Thyroid gland (tissue), 4 donors: ENCODE measurements around the gene TESK2. TPM values are rescaled to one million over a fixed set of nuclear protein-coding genes. Genes with fewer than 3 reads are reported as not detected.

Experiments
- DNase-seq, 2 donors: peaks; one replicate each; pipeline ENCODE4 v3.0.0-alpha.2; 2019
- H3K27ac ChIP-seq, 3 donors: fragments of 200-600 bp; sonication (generic); 1 replicate in 2 of 3; 2 replicates in 1 of 3; pipeline ENCODE4 v1.5.1; 2016 to 2019; ENCODE audit warnings: mild to moderate bottlenecking in 1 of 3, moderate library complexity in 1 of 3
- H3K27me3 ChIP-seq: fragments of 200-600 bp; sonication (generic); one replicate; pipeline ENCODE4 v1.5.1; 2019
- H3K36me3 ChIP-seq, 2 donors: fragments of 200-600 bp; sonication (generic); one replicate each; pipeline ENCODE4 v1.5.1; 2016 to 2019
- H3K4me1 ChIP-seq, 2 donors: fragments of 200-600 bp; sonication (generic); one replicate each; pipeline ENCODE4 v1.5.1; 2017 to 2019
- H3K4me3 ChIP-seq, 3 donors: fragments of 200-600 bp; sonication (generic); replicated peaks in 1 of 3; 1 replicate in 2 of 3; 2 replicates in 1 of 3; pipeline ENCODE4 v1.5.1; 2016; ENCODE audit warnings: mild to moderate bottlenecking in 1 of 3
- H3K9me3 ChIP-seq: fragments of 200-600 bp; sonication (generic); one replicate; pipeline ENCODE4 v1.5.1; 2017
- POLR2A ChIP-seq, 2 donors: fragments of 450-650 bp; IDR thresholded peaks; one replicate each; pipeline ENCODE4 v1.6.1; 2017; ENCODE audit warnings: antibody characterized with exemption in 2 of 2, mild to moderate bottlenecking in 2 of 2, moderate library complexity in 1 of 2
- WGBS, 2 donors: methylation state at CpG; one replicate each; pipeline ENCODE4 v1.1.5; 2017; 5-methylcytosine and 5-hydroxymethylcytosine counted together
- intact Hi-C: fragments of 100-400 bp; cut with DNase I; formaldehyde crosslinking; loops from one replicate; pipeline ENCODE4 v1.15.1; 2023
- total RNA-seq, 4 donors: library from RNA; depleted of rRNA; stranded (reverse); fragments of >200 nt; gene quantifications; one replicate each; pipeline ENCODE4 v1.2.3, GENCODE V29; 2016
- TF ChIP-seq, protein P1 (sequence below), 6 experiments: fragments of 200-600 bp in 3 of 6; fragments of 450-650 bp in 3 of 6; sonication (generic) in 3 of 6; IDR thresholded peaks; one replicate each; pipeline ENCODE4 v1.5.1; 2016 to 2019; ENCODE audit warnings: antibody characterized with exemption in 6 of 6, mild to moderate bottlenecking in 2 of 6, inconsistent platforms in 1 of 6, moderate library complexity in 1 of 6

TESK2 gene
- total RNA-seq, 4 donors from 2014 or later = 4.8 to 5.7 (median 5.5) TPM

DNA sequence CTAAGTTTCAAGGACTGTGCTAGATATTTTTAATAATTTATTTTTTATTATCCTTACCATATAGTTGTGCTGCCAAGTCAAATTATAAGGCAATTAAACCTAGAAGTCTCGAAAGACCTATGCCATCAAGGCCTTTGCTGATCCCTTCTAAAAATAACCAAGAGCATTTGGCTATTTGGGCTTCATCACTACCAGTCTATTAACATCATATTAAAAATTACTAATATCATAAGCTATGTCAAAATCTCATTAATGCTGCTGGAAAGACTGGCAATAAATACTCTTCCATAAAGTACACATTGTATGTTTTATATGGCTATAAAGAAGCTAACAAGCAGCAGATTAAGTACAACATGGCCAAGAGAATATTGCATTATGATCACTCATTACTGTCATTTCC, 107.8 kb downstream of the TESK2 start:
- Histone ChIP-seq H3K27ac (no peak overlapping the region), H3K9me3 (no peaks in the 10 kb centered on the region), H3K4me1 (no peaks in the 10 kb centered on the region), H3K27me3 (no peaks in the 10 kb centered on the region), H3K4me3 (no peak overlapping the region), H3K36me3 (no peaks in the 10 kb centered on the region)
- WGBS, 2 donors = 83 to 94% methylated on average over 1 of the region's 1 CpG
- TF ChIP-seq POLR2A (IDR thresholded peaks at IDR 0.05) = no peak
- TF ChIP-seq, protein P1, sequence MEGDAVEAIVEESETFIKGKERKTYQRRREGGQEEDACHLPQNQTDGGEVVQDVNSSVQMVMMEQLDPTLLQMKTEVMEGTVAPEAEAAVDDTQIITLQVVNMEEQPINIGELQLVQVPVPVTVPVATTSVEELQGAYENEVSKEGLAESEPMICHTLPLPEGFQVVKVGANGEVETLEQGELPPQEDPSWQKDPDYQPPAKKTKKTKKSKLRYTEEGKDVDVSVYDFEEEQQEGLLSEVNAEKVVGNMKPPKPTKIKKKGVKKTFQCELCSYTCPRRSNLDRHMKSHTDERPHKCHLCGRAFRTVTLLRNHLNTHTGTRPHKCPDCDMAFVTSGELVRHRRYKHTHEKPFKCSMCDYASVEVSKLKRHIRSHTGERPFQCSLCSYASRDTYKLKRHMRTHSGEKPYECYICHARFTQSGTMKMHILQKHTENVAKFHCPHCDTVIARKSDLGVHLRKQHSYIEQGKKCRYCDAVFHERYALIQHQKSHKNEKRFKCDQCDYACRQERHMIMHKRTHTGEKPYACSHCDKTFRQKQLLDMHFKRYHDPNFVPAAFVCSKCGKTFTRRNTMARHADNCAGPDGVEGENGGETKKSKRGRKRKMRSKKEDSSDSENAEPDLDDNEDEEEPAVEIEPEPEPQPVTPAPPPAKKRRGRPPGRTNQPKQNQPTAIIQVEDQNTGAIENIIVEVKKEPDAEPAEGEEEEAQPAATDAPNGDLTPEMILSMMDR (IDR thresholded peaks at IDR 0.05) = no peak
- intact Hi-C loops = no loop called here
- DNase-seq = no peak

DNA sequence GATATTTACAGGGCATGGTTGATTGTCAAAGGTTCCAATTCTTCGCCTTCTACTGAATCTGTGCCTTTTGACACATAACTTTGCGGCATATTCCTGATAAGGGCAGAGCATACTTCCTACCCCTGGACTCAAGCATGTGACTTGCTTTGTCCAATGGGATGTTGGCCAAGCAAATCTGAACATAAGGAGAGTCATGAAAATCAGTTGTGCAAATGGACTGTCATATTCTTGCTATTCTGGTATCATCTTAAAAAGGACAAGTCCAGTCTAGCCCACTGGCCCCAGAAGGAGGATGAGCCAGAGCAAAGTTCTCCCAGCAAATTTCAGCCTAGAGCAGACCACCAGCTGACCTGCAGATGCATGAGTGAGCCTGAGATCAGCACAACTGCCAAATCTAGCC, 109.7 kb downstream of the TESK2 start:
- no peak for DNase-seq
- intact Hi-C loops = no loop called here
- Histone ChIP-seq H3K27ac (no peak overlapping the region), H3K9me3 (no peaks in the 10 kb centered on the region), H3K4me3 (no peak overlapping the region), H3K27me3 (no peaks in the 10 kb centered on the region), H3K36me3 (no peaks in the 10 kb centered on the region), H3K4me1 (peaks cover 2 to 3% of the 10 kb centered on the region in 2 donors)
- TF ChIP-seq POLR2A (IDR thresholded peaks at IDR 0.05) = no peak
- WGBS, 2 donors = 94 to 100% methylated on average over 2 of the region's 2 CpGs

DNA sequence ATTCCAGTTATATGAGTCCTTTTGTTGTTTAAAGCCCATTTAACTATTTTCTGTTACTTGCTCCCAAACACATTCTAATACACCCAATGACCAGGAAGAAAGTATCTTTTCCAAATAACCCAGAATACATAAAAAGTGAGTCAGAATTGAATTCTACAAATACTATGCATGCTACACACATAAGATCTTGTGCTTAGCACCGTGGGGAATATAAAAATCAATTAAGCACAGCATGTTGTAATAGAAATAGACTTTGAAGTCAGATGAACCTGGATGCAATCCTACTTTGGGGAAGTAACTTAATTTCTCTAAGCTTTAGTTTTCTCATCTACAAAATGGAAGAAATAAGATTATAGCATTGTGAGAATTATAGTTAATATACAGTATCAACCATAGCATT, 110.2 kb downstream of the TESK2 start:
- DNase-seq = no peak
- H3K36me3 ChIP-seq = no peaks in the 10 kb centered on the region
- peaks cover 7% of the 10 kb centered on the region in 2 donors for H3K4me1 ChIP-seq
- H3K27ac ChIP-seq = no peak overlapping the region
- no peaks in the 10 kb centered on the region for H3K27me3 ChIP-seq
- no peak for TF ChIP-seq POLR2A (IDR thresholded peaks at IDR 0.05)
- TF ChIP-seq, protein P1 (IDR thresholded peaks at IDR 0.05) = no peak
- intact Hi-C loops = no loop called here
- H3K9me3 ChIP-seq = no peaks in the 10 kb centered on the region
- H3K4me3 ChIP-seq = no peak overlapping the region
- WGBS, 2 donors = 88% methylated on average over 1 of the region's 1 CpG

DNA sequence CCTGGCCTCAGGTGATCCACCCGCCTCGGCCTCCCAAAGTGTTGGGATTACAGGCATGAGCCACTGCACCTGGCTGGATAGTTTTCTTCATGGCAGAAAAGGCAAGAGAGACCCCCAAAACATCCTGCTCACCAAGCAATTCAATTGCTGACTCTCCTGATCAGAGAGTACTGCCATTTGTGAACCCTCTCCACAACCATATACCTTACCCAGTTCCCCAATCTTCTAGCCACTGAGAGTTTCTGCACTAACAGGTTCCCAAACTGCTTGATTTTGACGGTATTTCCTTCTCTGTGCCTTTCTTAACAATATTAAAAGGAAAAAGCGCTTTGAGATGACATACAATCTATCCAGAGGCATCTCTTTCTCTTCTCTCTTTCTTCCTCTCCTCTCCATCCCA, 110.8 kb downstream of the TESK2 start:
- H3K27ac ChIP-seq = no peak overlapping the region
- intact Hi-C loops = no loop called here
- WGBS, 2 donors = 93 to 96% methylated on average over 4 of the region's 4 CpGs
- no peaks in the 10 kb centered on the region for H3K36me3 ChIP-seq
- H3K4me1 ChIP-seq = peaks cover 11 to 12% of the 10 kb centered on the region in 2 donors
- TF ChIP-seq, protein P1 (IDR thresholded peaks at IDR 0.05) = no peak
- no peak for TF ChIP-seq POLR2A (IDR thresholded peaks at IDR 0.05)
- H3K4me3 ChIP-seq = no peak overlapping the region
- DNase-seq = no peak
- H3K9me3 ChIP-seq = no peaks in the 10 kb centered on the region
- H3K27me3 ChIP-seq = no peaks in the 10 kb centered on the region

DNA sequence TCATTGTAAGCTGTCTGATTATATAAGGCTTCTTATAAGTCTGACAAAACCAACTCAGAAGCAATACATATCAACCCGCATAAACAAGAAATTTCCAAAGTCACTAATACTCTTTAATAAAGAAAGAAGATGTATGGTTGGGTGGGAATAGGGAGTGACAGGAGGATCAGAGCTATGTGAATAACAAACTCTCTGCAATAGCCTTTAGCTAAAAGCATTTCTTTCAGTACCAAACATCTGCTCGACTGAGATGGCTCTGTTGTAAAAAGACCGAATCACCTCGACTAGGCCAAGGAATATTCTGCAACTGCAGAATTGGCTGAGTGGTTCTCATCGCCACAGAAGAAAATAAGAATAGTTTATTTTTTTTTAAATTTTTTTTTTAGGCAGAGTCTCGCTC, 111.4 kb downstream of the TESK2 start:
- Histone ChIP-seq H3K27ac (no peak overlapping the region), H3K36me3 (no peaks in the 10 kb centered on the region), H3K27me3 (no peaks in the 10 kb centered on the region), H3K4me1 (peaks cover 11 to 18% of the 10 kb centered on the region in 2 donors), H3K9me3 (no peaks in the 10 kb centered on the region), H3K4me3 (no peak overlapping the region)
- WGBS, 2 donors = 90 to 94% methylated on average over 6 of the region's 6 CpGs
- DNase-seq = no peak
- intact Hi-C loops = no loop called here
- TF ChIP-seq POLR2A (IDR thresholded peaks at IDR 0.05) = no peak
- TF ChIP-seq, protein P1 (IDR thresholded peaks at IDR 0.05) = no peak

DNA sequence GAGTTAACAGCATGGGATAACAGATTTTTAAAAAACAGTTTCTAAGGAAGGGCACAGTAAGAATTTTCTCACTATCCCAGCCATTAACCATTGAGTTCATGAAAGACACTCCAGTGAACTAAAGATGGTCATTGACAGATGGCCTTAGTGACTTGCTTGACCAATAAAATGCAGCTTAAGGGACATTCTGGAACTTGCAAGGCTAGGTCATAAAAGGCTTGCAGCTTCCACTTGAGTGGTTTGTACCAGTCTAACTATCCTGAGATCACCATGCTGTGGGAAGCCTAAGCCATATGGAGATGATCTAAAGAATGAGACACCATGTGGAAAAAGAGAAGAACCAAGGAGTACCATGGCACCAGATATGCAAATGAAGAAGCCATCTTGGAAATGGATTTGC, 112.8 kb downstream of the TESK2 start:
- Histone ChIP-seq H3K9me3 (no peaks in the 10 kb centered on the region), H3K4me1 (peaks cover 11 to 27% of the 10 kb centered on the region in 2 donors), H3K4me3 (no peak overlapping the region), H3K36me3 (no peaks in the 10 kb centered on the region), H3K27me3 (no peaks in the 10 kb centered on the region), H3K27ac (no peak overlapping the region)
- no peak for TF ChIP-seq POLR2A (IDR thresholded peaks at IDR 0.05)
- TF ChIP-seq, protein P1 (IDR thresholded peaks at IDR 0.05) = no peak
- intact Hi-C loops = no loop called here
- no peak for DNase-seq
